Astrocyte of the cerebellum (primary cell): Measurements from ENCODE around the gene NECAB3.

ENCODE experiments used
- DNase-seq: peaks from one replicate; pipeline ENCODE4 v3.0.0-alpha.2; 2011; ENCODE audit warnings: low read depth
- H3K4me3 ChIP-seq: 2 replicates; pipeline ENCODE4 v1.5.1; 2011; ENCODE audit warnings: mild to moderate bottlenecking, low read depth, low read length, moderate library complexity
- in situ Hi-C: cut with HindIII; loops from 2 replicates; pipeline ENCODE4 v1.10.0; 2017; ENCODE audit warnings: low sequenced_read_pairs
- TF ChIP-seq, protein P1 (sequence below): IDR thresholded peaks from 2 replicates; pipeline ENCODE4 v1.5.1; 2012; ENCODE audit warnings: low read length, low read depth, moderate library complexity, mild to moderate bottlenecking; ENCODE audit errors: missing control alignments

Gene NECAB3, protein sequence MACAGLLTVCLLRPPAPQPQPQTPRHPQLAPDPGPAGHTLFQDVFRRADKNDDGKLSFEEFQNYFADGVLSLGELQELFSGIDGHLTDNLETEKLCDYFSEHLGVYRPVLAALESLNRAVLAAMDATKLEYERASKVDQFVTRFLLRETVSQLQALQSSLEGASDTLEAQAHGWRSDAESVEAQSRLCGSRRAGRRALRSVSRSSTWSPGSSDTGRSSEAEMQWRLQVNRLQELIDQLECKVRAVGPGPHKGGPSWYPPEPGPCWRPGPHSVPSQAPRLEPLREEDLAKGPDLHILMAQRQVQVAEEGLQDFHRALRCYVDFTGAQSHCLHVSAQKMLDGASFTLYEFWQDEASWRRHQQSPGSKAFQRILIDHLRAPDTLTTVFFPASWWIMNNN

DNA sequence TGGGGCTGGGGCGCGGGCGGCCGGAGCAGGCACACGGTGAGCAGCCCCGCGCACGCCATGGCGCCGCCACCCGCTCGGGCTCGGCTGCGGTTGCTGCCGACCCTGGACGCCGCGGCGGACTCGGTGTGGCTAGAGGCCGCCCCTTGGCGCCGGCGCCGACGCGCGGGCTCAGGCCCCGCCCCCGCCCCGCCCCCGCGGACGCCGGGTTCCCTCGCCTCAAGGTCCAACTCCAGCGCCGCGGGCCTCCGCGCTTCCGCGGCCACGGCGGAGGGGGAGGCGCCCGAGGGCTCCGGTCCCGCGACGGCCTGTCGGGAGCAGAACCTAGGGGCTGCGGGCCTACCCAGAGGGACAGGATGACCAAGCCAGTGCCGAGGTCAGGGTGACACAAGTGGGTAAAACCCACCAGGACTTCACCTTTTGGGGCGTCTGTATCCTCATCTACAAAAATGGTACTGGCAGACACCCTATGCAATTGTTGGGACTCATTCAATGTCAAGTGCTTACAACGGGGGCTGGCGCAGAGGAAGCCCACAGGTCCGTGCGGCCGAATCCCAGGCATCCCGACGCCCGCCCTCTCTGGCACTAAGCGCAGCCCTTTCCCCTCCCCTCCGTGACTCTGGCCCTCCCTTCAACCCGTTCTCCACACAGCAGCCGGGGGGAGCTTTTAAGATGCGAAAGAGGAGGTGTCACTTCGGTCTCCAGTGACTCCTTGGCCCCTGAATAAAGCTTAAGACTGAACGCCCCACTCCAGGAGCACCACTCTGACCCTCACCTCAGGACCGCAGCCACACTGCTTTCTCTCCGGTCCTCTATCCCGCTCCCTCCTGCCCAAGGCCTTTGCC, at the start of gene NECAB3:
NECAB3 (minus strand) TSS at position 135 of the 842 bp plus-strand sequence; CDS start at position 59, 76 bp downstream.
- H3K4me3 ChIP-seq, result peak within 1 kb of the TSS; percentile 63
- TF ChIP-seq, protein P1, sequence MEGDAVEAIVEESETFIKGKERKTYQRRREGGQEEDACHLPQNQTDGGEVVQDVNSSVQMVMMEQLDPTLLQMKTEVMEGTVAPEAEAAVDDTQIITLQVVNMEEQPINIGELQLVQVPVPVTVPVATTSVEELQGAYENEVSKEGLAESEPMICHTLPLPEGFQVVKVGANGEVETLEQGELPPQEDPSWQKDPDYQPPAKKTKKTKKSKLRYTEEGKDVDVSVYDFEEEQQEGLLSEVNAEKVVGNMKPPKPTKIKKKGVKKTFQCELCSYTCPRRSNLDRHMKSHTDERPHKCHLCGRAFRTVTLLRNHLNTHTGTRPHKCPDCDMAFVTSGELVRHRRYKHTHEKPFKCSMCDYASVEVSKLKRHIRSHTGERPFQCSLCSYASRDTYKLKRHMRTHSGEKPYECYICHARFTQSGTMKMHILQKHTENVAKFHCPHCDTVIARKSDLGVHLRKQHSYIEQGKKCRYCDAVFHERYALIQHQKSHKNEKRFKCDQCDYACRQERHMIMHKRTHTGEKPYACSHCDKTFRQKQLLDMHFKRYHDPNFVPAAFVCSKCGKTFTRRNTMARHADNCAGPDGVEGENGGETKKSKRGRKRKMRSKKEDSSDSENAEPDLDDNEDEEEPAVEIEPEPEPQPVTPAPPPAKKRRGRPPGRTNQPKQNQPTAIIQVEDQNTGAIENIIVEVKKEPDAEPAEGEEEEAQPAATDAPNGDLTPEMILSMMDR, result no peak
- in situ Hi-C loops, result no loop called here
- no peak for DNase-seq

DNA sequence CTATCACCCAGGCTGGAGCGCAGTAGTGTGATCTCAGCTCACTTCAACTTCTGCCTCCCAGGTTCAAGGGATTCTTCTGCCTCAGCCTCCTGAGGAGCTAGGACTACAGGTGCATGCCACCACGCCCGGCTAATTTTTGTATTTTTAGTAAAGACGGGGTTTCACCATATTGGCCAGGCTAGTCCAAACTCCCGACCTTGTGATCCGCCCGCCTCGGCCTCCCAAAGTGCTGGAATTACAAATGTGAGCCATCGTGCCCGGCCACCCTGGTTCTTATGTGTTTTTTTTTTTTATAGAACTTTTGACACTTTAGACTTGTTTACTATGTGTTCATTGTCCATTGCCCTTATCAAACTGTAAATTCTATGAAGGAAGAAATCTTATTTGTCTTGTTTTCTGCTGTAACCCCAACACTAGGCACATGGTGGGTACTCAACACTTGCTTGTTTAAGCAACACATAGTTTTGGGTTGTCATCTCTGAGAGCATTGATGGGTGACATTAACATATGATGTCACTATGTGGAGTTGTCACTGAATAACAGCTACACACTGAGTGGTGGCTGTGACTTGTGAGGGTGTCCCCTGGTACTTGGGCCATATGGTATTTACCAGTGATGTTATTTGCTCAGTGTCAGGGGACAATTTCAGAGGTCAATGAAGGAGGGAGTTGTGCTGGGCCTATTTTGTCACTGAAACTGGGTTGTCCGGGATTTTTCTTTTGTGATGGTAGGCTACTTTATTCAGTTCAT, 47.3 kb upstream of the NECAB3 start:
- no peak for DNase-seq
- in situ Hi-C loops, result no loop called here
- TF ChIP-seq, protein P1, result no peak
- H3K4me3 ChIP-seq, result no peak overlapping the region

DNA sequence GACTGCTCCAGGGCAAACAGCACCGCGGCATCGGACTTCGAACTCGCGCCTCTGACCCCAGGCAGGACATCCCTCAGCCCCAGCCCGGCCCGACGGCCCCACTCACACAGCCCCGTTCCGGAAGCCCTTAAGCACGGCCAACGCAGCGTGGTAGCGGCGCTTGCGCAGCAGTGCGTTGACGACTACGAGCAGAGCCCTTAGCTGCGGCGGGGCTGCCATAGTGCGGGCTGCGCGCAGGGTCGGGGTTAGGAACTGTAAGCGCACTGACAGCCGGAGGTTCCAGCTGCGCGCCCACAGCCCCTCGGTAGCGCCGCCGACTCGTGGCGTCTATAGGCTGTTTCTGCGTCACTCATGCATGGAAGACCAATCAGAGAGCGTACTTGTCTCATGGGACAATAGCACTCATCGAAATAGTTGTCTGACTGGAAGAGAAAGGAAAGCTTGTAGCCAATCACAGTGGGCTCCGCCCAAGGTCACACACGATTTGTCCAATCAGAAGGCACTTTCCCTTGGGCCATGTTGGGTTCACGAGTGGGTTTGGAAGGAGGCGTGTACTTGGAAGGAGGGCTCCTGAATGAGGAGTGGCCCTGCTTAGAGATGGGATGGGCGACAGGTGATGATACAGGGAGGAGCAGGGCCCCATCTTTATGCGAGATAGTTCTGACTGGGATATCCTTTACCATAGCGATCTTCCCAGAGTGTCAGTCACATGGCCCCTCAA, 45.9 kb upstream of the NECAB3 start, which contains the start of gene PXMP4:
PXMP4 (minus strand) TSS at position 322 of the 721 bp plus-strand sequence; CDS start at position 219, 103 bp downstream.
- H3K4me3 ChIP-seq, result peak within 1 kb of the TSS; percentile 81
- in situ Hi-C loops, result no loop called here
- DNase-seq, result peak; percentile 96
- TF ChIP-seq, protein P1, result no peak

DNA sequence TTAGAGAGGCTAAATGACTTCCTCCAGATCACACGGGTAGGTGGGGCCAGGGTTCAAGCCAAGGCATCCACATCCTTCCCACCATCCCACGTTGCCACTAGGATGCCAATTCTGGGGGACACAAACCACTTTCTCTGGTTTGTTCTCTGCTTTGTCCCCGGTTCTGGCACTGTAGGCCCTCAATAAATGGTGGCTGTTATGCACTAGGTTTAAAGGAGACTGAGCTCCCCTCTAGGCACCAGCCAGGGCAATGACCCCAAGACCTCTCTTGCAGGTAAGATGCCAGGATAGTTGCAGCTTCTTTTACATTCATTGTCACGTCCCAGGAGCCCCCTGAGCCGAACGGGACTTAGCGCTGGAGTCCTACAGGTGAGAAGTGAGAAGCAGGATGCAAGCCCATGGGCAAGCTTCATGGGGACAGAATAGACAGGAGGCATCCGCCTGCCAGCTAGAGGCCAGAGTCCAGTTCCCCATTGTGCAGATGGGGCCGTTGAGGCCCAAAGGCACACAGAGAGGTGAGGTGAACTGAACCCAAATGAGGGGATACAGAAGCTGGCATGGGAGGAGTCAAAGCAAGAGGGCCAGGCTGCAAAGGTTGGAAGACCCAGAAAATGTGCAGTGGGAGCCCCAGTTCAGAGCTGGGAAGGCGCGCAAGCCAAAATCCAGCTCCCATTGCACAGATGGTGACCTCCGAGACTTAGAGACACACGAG, 45.2 kb upstream of the NECAB3 start:
- in situ Hi-C loops, result no loop called here
- peak overlapping the region; percentile 81 for H3K4me3 ChIP-seq
- TF ChIP-seq, protein P1, result no peak
- no peak for DNase-seq

DNA sequence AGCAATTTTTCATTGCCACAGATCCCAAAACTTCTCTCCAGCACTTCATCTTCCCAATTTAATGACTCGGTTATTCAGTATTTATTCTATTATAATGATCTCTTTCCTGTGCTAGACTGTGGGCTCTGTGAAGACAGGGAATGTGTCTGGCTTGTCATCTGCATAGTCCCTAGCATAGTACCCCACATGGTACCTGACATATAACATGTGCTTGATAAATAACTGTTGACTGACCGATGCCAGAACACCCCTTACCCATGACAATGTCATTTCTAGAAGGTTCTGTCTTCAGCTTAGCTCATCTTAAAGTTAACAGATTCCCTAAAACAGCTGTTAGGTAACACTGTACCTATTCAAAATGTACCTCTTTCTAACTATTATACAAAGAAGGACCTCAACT, 42.3 kb upstream of the NECAB3 start:
- in situ Hi-C loops, result no loop called here
- TF ChIP-seq, protein P1, result no peak
- DNase-seq, result no peak
- no peak overlapping the region for H3K4me3 ChIP-seq
